AG09309 (cell line): ENCODE data around the gene CAMK1D.

ENCODE experiments used
- DNase-seq: peaks from one replicate; pipeline ENCODE4 v3.0.0-alpha.2; 2010; ENCODE audit warnings: low read depth
- H3K4me3 ChIP-seq: 2 replicates; pipeline ENCODE4 v1.5.1; 2011; ENCODE audit warnings: mild to moderate bottlenecking, low read depth, low read length, moderate library complexity; ENCODE audit not compliant: control insufficient read depth
- TF ChIP-seq, protein P1 (sequence below): IDR thresholded peaks from 2 replicates; pipeline ENCODE4 v1.5.1; 2011; ENCODE audit warnings: mild to moderate bottlenecking, low read depth, low read length, inconsistent platforms; ENCODE audit not compliant: insufficient read depth, control insufficient read depth; ENCODE audit errors: missing control alignments

Gene CAMK1D

DNA sequence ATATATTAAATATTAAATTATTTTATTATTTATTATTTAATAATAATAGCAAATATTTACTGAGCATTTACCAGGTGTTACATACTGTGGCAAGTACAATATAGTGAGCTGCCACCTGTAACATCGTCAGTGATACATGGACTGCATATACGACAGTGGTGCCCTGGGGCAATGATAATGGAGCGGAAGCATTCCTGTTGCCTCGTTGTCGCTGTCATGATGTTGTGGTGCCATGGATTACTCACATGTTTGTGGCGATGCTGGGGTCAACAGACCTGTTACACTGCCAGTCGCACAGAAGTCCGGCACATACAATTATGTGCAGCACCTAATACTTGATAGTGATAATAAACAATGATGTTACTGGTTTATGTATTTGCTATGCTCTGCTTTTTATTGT, 20.6 kb downstream of the CAMK1D start:
- no peak overlapping the region for H3K4me3 ChIP-seq
- TF ChIP-seq, protein P1, sequence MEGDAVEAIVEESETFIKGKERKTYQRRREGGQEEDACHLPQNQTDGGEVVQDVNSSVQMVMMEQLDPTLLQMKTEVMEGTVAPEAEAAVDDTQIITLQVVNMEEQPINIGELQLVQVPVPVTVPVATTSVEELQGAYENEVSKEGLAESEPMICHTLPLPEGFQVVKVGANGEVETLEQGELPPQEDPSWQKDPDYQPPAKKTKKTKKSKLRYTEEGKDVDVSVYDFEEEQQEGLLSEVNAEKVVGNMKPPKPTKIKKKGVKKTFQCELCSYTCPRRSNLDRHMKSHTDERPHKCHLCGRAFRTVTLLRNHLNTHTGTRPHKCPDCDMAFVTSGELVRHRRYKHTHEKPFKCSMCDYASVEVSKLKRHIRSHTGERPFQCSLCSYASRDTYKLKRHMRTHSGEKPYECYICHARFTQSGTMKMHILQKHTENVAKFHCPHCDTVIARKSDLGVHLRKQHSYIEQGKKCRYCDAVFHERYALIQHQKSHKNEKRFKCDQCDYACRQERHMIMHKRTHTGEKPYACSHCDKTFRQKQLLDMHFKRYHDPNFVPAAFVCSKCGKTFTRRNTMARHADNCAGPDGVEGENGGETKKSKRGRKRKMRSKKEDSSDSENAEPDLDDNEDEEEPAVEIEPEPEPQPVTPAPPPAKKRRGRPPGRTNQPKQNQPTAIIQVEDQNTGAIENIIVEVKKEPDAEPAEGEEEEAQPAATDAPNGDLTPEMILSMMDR = no peak
- DNase-seq = no peak

DNA sequence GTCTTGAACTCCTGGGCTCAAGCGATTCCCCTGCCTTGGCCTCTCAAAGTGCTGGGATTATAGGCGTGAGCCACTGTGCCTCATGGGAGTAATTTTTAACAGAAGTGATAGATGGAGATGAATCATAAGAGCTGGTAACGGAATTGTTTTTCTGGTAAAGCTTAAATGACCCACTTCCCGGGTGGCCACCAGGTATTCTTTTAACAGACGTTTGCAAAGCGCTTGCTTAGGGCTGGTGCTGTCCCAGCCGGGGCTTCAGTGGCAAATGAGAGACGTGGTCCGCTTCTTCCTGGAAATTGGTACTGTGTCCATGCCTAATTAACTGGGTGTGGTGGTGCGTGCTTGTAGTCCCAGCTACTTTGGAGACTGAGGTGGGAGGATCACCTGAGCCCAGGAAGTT, 23.5 kb downstream of the CAMK1D start:
- DNase-seq = no peak
- H3K4me3 ChIP-seq = no peak overlapping the region
- TF ChIP-seq, protein P1 = no peak

DNA sequence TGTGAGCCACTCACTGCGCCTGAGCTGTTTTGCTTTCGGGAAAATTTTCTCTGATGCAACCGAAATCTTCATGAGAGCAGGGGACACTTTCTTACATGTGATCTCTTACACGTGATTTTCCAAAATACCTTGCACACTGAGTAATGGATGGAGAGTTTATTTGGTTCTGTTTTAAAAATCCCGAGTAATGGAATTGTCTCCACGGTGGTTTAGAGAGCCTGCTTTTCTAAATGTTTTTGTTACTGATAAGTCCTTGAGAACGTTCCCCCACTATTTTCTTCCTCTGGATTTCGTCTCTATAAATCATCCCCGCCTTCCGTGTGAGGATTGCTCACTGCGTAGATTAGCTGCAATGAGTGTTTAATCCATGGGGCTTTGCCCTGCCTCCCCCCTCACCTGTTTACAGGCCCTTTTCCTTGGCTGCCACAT, 25.7 kb downstream of the CAMK1D start:
- no peak for DNase-seq
- TF ChIP-seq, protein P1 = no peak
- H3K4me3 ChIP-seq = no peak overlapping the region

DNA sequence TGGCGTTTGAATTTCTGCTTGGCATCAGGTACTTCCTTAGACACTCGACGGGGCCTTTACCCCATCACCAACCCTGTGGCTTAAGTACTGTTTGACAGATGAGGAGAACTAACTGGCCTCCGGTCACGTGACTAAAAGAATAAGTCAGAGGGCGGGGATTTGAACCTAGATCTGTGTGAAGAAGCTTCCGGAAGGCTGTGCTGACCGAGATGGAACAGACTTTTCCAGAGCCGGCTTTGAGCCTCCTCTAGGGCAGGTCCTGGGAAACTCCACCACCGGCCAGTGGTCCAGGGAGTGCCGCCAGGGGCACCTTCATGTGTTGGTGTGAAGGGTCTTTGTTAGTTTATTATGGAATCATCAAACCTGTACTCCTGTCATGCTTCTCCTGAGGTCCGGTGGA, 26.9 kb downstream of the CAMK1D start:
- no peak overlapping the region for H3K4me3 ChIP-seq
- TF ChIP-seq, protein P1 = no peak
- DNase-seq = no peak

DNA sequence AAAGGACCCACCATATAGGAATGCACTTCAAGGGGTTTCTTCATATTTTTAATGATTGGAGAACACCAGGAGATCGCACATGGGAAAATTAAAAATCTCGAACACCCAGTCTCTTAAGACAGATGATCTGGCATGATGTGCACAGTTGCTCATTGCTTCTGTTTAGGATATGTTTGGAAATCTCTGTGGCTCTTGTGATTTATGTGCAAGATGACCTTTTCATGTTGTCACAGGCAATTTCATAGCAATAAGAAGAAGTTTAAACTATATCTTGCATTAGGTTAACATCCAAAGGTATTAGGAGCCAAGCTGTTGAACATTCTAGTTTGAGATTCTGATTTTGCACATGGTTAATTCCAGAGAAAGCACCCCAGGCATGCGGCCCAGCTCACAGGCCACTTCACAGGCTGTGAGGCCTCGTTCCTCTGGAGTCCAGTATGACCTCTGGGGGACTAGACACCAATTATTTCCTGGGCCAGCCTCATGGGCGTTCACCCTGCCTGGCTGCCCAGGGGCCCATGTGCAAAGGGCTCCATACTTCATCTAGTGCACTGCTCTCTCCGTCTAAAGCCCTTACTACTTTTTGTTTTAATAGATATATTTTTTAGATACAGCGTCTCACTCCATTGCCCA, 28.4 kb downstream of the CAMK1D start:
- DNase-seq = no peak
- no peak overlapping the region for H3K4me3 ChIP-seq
- TF ChIP-seq, protein P1 = no peak

DNA sequence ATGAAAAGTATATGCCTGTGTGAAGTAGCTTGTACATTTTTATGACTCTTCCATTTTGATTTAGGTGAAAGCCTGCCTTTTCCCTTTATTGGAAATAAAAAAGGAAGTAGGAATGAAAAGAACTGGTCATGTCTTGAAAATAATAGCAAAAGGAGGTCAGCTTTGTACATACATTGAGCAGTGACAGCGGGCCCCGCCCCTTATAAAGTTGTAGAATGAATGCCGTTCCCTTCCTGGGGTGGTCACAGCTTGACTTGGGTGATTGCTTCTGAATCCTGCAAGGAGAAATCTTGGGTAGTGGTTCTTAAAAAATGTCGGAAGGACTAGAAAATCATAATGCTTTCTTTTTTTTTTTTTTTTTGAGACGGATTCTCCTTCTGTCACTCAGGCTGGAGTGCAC, 31.7 kb downstream of the CAMK1D start:
- TF ChIP-seq, protein P1 = no peak
- no peak for DNase-seq
- H3K4me3 ChIP-seq = no peak overlapping the region
